MM.1S (cell line): ENCODE results near the gene DCUN1D5.

Experiments used
- EZH2 ChIP-seq: fragments of 300-600 bp; sonication (generic); optimal IDR thresholded peaks from 2 replicates; pipeline ENCODE3; 2017; ENCODE audit warnings: low read depth, mild to moderate bottlenecking, antibody characterized with exemption, low read length, mixed read lengths
- TF ChIP-seq, protein P1 (sequence below): fragments of 300-600 bp; sonication (generic); IDR thresholded peaks from 2 replicates; pipeline ENCODE4 v1.5.1; 2016; ENCODE audit warnings: antibody characterized with exemption, low read length, mixed read lengths

DNA sequence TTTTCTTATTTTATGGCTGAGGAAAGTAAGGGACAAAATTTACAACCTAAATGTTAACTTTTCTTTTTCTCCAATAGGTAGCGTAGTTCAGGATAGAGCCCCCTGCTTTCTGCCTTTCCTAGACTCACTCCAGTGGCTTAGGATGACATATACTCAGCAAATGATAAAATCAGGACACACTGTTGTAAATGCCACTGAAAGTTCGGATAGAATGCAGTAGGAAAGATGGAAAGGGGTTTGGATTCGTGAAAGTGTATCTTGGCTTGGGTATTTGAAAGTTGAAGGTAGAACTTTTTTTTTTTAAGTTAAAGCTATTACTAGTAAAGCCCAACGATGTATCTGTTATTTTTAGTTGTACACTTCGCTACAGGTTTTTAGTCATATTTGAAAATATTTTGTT is 19.4 kb upstream of the DCUN1D5 start:
- TF ChIP-seq, protein P1, sequence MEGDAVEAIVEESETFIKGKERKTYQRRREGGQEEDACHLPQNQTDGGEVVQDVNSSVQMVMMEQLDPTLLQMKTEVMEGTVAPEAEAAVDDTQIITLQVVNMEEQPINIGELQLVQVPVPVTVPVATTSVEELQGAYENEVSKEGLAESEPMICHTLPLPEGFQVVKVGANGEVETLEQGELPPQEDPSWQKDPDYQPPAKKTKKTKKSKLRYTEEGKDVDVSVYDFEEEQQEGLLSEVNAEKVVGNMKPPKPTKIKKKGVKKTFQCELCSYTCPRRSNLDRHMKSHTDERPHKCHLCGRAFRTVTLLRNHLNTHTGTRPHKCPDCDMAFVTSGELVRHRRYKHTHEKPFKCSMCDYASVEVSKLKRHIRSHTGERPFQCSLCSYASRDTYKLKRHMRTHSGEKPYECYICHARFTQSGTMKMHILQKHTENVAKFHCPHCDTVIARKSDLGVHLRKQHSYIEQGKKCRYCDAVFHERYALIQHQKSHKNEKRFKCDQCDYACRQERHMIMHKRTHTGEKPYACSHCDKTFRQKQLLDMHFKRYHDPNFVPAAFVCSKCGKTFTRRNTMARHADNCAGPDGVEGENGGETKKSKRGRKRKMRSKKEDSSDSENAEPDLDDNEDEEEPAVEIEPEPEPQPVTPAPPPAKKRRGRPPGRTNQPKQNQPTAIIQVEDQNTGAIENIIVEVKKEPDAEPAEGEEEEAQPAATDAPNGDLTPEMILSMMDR = no peak
- TF ChIP-seq EZH2 = no peak
